GM12892 (cell line): Measurements from ENCODE around the gene BABAM2.
"Not testable (repeated sequence)": the region's sequence is repeated elsewhere in the genome, so short reads cannot be mapped to it uniquely, and the experiment has no call there.

Experiments
- DNase-seq: peaks from one replicate; pipeline ENCODE4 v3.0.0; 2011; ENCODE audit not compliant: insufficient read length
- FAIRE-seq: peaks from 2 replicates; lab custom pipeline; 2011; peaks lifted over from hg19 to GRCh38; lab: Jason Lieb, UNC
- POLR2A ChIP-seq: IDR thresholded peaks from 2 replicates; pipeline ENCODE4 v1.6.1; 2011; ENCODE audit warnings: low read depth, low read length, control low read depth
- POLR2AphosphoS5 ChIP-seq: IDR thresholded peaks from 2 replicates; pipeline ENCODE4 v1.6.1; 2011; ENCODE audit warnings: low read depth, low read length, control low read depth
- TAF1 ChIP-seq: IDR thresholded peaks from 2 replicates; pipeline ENCODE4 v1.6.1; 2011; ENCODE audit warnings: low read depth, mild to moderate bottlenecking, control low read depth, low read length, borderline replicate concordance

The BABAM2 gene

DNA sequence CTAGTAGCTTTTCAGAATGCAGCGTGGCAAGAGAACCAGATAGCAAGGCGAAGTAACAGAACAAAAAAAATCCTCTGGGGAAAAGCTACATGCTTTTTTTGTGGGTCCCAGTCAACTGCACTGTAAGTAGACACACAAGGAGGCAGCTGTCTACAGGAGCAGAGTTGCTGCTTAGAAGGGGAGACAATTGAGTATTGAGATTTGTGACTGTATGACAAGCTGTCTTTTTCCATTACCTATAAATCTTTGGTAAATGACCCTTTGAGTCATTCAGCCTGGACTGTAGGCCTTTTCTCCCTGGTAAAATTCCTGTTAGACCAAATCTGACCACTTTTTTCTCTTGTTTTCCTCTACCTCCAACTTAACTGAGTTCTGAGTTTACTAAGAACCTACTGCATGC lies 358.0 kb downstream of the BABAM2 start:
- FAIRE-seq (no peak), DNase-seq (no peak)
- TF ChIP-seq POLR2AphosphoS5 (no peak), POLR2A (no peak), TAF1 (no peak)

DNA sequence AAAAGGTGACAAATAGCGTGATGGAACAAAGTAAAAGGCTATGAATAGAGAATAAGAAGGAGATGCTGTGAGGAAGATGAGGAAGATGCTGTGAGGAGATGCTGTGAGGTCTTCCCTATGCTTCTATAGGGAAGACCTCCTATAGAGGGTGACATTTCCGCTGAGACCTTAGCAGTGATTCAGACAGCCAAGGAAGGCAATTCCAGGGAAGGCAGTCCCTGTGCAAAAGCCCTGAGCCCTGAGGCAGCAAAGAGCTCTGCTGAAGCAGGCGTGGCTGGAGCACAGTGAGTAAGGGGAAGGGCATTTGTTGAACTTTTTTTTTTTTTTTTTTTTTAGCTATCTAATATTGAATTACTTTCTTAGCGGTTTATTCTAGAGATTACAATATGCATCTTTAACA lies 359.5 kb downstream of the BABAM2 start:
- FAIRE-seq (no peak), DNase-seq (no peak)
- TF ChIP-seq TAF1 = no peak
- no peak for TF ChIP-seq POLR2AphosphoS5
- TF ChIP-seq POLR2A = no peak

DNA sequence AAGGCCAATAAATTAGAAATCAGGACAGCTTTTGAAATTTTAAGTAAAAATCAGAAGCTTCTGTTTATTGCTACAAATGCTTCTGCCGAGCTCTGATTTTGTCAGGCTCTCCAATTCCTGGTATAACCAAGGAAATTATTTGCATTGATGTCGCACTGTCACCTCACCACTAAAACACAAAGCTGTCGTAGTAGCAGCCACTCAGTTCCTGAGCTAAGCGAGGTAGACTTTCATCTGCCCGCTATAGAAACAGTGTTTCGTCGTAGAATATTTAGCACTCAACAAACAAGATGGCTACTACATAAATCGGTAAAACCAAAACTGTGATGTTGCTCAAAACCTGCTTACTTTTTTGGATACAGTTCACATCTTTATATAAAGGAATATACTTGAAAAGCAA lies 360.8 kb downstream of the BABAM2 start:
- TF ChIP-seq POLR2AphosphoS5 (no peak), POLR2A (no peak), TAF1 (no peak)
- no peak for DNase-seq
- FAIRE-seq = no peak

DNA sequence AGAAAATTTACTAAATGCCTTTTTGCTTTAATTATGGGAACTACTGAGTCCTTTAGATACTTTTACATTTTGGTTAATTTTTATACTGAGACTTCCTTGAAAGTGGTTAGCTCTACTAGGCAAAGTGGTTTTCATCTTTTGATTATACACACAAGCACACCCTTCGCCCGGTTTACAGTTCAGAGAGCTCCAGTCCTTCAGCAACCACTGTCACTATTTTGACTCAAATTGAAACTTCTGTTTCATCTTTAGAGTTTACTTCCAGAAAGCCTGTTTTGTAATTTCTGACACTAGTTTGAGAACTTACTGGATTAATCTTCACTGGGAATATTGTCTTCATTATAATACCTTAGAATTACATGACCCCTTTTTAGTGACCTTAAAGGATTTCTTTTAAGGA lies 361.8 kb downstream of the BABAM2 start:
- TF ChIP-seq POLR2A (no peak), TAF1 (no peak), POLR2AphosphoS5 (no peak)
- FAIRE-seq (peak; percentile 88), DNase-seq (peak; percentile 14)

DNA sequence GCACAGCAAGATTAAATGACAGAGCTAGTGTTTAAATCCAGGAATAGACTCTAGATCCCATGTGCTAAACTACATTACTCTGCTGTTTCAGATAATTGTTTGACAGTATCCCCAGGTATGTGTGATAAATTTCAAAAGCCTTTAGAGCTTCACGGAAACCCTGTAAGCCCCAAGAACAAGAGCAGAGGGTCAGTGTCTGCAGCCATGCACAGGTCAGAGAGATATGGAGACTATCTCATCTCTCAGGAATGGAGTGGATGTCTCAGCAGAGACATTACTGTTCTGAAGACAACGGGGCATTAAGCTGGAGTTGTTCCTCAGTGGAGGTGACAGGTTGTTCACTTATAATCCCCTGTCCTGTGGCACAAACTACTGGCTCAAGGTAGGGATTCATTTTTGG lies 363.0 kb downstream of the BABAM2 start:
- no peak for TF ChIP-seq TAF1
- TF ChIP-seq POLR2AphosphoS5 = no peak
- no peak for TF ChIP-seq POLR2A
- FAIRE-seq (no peak), DNase-seq (no peak)

DNA sequence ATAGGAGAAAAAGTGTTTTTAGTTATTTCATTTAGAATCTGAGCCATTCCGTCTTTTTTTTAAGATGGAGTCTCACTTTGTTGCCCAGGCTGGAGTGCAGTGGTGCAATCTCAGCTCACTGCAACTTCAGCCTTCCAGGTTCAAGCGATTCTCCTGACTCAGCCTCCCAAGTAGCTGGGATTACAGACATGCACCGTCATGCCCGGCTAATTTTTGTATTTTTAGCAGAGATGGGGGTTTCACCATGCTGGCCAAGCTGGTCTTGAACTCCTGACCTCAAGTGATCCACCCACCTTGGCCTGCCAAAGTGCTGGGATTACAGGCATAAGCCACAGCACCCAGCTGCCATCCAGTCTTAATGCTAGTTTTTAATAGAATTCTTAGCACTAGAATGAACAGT lies 364.7 kb downstream of the BABAM2 start:
- not testable (repeated sequence) for DNase-seq, FAIRE-seq

DNA sequence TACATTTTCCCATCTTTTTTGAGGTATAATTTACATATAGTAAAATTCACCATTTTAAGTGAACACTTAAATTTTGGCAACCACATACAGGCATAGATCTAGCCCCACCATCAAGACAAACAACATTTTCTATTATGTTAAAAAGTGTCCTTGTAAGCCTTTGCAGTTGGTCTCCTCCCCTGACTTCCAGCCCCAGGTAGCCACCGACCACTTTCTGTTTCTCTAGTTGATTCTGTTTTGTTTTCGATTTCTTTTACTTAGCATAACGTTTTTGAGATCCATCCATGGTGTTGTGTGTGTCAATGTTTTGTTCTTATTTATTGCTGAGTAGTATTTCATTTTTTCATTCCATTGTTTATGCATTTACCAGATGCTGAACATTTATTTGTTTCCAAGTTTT lies 366.7 kb downstream of the BABAM2 start:
- FAIRE-seq (no peak), DNase-seq (no peak)
- TF ChIP-seq POLR2A = no peak

DNA sequence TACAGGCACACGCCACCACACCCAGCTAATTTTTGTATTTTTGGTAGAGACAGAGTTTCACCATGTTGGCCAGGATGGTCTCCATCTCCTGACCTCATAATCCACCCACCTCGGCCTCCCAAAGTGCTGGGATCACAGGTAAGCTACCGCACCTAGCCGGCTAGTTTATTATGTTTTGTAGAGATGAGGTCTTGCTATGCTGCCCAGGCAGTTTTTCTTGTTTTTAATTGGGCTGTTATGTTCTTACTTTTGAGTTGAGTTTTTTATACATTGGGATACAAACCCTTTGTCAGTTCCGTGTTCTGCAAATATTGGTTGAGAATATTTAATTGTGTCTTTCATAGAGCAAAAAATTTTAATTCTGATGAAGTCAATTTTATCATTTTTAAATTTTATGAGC lies 368.7 kb downstream of the BABAM2 start:
- DNase-seq, FAIRE-seq: not testable (repeated sequence)

DNA sequence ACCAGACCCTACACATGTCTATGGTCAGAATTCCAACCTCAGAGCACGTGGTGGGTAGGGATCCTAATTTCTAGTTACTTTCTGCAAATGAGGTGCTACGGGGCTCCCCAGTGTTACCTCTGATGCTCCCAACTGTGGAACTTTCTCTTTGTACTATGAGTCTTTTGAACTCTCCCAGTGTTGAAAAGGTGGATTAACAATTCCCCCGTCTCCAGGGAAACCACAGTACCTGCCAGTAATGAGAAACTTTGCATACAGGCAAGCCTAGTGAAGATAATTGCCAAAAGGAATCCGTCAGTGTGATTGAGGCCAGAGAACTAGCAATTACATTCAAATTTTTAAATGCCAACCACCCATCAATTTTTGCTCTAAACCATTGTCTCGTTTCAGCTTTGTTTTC lies 373.2 kb downstream of the BABAM2 start:
- TF ChIP-seq POLR2AphosphoS5 = no peak
- no peak for TF ChIP-seq POLR2A
- no peak for TF ChIP-seq TAF1
- FAIRE-seq (no peak), DNase-seq (no peak)

DNA sequence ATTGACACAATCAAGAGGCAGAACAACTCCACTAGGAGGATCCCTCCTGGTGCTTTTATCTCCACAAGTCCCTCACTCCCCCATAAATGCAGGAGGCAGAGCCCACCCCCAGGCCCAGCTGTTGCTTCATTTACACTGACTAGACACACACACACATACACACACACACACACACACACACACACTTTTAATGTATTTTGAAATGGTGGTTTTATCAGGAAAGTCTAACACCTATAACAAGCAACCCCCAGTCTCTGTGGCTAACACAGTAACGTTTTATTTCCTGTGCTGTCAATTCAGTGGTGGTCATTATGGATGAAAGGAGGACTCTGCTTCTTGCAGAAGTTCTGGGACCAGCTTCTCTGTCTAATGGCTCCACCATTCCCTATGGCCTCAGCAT lies 376.8 kb downstream of the BABAM2 start:
- FAIRE-seq (no peak), DNase-seq (no peak)
- TF ChIP-seq POLR2A (no peak), POLR2AphosphoS5 (no peak)

DNA sequence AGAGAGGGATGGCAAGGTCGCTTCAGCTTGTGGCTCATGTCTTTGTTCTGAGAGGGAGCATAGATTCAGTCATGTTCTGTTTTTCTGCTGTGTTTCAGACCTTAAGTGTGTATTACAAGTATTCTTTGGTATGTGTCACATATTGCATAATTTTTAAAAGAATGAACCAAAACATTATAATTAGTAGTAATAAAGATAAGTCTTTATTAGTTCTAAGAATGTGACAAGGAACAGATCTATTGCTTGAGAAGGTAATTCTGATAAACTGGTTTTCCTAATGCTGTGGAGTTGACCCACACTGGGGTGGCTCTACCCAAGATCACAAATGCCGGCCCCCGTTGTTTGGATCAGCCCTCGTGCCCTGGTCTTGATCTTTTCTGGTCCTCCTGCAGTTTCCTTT lies 377.9 kb downstream of the BABAM2 start:
- TF ChIP-seq POLR2A (no peak), POLR2AphosphoS5 (no peak), TAF1 (no peak)
- FAIRE-seq (no peak), DNase-seq (no peak)

DNA sequence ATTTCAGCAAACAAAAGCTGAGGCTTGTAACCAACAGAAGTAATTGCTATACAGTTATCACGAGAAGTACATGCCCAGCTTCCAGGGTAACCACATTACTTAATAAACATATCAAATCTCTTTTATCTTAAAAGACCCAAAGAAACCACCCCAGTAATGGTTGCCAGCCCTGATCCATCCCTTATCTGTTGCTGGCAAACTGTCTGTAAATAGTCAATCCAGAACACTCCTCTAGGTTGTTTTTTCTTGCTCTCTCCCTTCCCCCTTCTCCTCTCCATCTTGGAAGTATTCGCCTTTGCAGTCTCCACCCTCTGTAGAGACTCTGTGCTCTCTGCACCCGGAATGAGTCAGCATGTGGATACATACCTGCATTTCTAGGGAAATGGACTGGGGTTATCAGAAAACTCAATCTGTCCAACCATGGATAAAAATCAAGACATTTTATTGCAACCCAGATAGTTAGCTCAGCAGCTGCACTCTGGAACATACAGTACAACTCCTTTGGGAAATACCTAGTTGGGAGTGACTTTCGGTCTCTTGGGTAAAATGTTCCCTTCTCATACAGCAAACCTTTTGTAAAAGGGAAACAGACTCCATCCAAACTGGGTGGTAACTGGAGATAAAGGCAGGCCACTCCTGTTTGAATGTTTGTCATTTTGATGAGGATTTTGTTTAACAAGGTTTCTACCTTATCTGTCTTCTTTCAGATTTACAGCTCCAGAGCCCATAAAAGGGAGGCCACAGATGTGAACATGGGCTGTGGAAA lies 378.7 kb downstream of the BABAM2 start:
- no peak for DNase-seq
- no peak for FAIRE-seq
- no peak for TF ChIP-seq TAF1

DNA sequence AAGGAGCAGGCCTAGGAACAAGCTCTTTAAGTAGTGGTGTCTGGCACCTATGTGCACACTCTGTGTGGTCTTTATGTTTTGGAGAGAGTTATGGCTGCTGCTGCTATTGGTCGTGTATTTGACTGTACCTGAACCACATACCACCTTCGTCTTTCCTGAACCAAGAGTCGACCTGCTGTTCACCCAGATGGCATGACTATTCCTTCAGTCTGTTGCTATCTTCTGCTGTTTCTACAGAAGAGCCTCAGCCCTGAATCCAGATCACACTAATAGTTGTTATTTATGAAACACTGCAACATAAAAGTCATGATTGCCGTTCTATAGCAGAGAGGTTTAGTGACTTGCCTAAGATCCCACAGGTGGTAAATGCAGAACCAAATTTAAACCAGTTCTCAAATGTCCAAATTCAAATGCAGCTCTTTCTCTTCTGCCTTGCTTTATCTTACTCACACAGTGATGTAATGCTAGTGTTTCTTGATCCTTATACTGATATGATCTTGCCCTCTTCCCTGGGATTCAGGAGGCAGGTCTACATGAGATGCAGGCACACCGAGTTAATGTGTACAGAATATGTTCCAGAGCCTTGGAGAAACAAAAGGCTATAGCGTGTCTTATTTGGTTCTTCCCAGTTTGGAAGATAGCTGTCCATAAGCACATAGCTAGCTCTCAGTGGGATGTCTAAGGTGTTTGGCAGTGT lies 380.1 kb downstream of the BABAM2 start:
- TF ChIP-seq TAF1 (no peak), POLR2A (no peak), POLR2AphosphoS5 (no peak)
- no peak for DNase-seq
- no peak for FAIRE-seq
